ENCODE measurements around the gene MRPL16.

DNA sequence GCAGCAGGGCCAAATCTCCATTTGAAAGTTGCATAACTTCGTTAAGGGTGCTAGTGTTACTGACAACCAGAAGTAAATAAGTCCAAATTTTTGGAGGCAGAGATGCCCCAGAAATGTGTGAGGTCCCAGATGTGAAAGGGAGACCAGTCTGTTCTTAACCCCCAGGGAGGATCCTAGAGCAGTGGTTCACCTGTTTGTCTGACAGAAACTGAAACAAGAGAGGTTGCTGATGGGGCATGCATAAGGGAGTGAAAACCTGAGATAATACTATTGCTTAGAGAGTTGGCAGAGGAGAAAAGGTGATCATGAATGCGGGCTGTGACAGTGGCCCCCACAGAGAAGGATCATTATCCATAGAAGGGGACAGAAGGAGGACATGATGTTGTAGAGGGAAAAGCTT is 30.9 kb upstream of the MRPL16 start:
- TF ChIP-seq, protein P1, sequence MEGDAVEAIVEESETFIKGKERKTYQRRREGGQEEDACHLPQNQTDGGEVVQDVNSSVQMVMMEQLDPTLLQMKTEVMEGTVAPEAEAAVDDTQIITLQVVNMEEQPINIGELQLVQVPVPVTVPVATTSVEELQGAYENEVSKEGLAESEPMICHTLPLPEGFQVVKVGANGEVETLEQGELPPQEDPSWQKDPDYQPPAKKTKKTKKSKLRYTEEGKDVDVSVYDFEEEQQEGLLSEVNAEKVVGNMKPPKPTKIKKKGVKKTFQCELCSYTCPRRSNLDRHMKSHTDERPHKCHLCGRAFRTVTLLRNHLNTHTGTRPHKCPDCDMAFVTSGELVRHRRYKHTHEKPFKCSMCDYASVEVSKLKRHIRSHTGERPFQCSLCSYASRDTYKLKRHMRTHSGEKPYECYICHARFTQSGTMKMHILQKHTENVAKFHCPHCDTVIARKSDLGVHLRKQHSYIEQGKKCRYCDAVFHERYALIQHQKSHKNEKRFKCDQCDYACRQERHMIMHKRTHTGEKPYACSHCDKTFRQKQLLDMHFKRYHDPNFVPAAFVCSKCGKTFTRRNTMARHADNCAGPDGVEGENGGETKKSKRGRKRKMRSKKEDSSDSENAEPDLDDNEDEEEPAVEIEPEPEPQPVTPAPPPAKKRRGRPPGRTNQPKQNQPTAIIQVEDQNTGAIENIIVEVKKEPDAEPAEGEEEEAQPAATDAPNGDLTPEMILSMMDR (IDR thresholded peaks at IDR 0.05) = no peak
- TF ChIP-seq EP300 (IDR thresholded peaks at IDR 0.05) = no peak
- no peak for TF ChIP-seq POLR2AphosphoS5 (IDR thresholded peaks at IDR 0.05)
- no peak for TF ChIP-seq POLR2A (IDR thresholded peaks at IDR 0.05)
